Stimulated activated CD8-positive, alpha-beta memory T cell treated with anti-CD3 and anti-CD28 coated beads, Interleukin-4, amount 100 ng/mL, for 24 hours (primary cell): ENCODE data around the gene PCDHGB1.
A peak's percentile ranks its signal among the peaks of the same experiment; 100 is the strongest.
"Not testable (repeated sequence)": the region's sequence is repeated elsewhere in the genome, so short reads cannot be mapped to it uniquely, and the experiment has no call there.

Source experiments
- DNase-seq: peaks from one replicate; pipeline ENCODE4 v3.0.0-alpha.2; 2020; ENCODE audit warnings: low read depth

Gene PCDHGB1

GRCh38 chr5:141349917-141350619 lies at the start of gene PCDHGB1:
Gene PCDHGB1, plus strand, starts transcription at chr5:141350099. Its CDS starts 162 bp downstream, at chr5:141350261.
- no peak for DNase-seq

GRCh38 chr5:141303756-141304155 lies 46.1 kb upstream of the PCDHGB1 start, which contains the start of gene SLC25A2:
Gene SLC25A2, minus strand, starts transcription at chr5:141304049. Its CDS starts 184 bp downstream, at chr5:141303865.
- DNase-seq: no peak

GRCh38 chr5:141306630-141307029 lies 43.3 kb upstream of the PCDHGB1 start:
- no peak for DNase-seq

- DNase-seq: no peak
These were observed 36.2 kb upstream of the PCDHGB1 start for GRCh38 chr5:141313711-141314110.

GRCh38 chr5:141316963-141317362 lies 32.9 kb upstream of the PCDHGB1 start:
- not testable (repeated sequence) for DNase-seq

- DNase-seq: no peak
These were observed 30.7 kb upstream of the PCDHGB1 start for GRCh38 chr5:141319202-141319601.

GRCh38 chr5:141319699-141320098 lies 30.2 kb upstream of the PCDHGB1 start:
- no peak for DNase-seq

GRCh38 chr5:141320225-141321169 lies 29.4 kb upstream of the PCDHGB1 start, which contains the start of gene TAF7:
Gene TAF7, minus strand, starts transcription at chr5:141320784. Its CDS starts 740 bp downstream, at chr5:141320044.
- peak; percentile 87 for DNase-seq

- DNase-seq: no peak
These were observed 27.6 kb upstream of the PCDHGB1 start for GRCh38 chr5:141322261-141322660.

- peak; percentile 44 for DNase-seq
These were observed 23.6 kb upstream of the PCDHGB1 start for GRCh38 chr5:141326088-141326854.

- DNase-seq: no peak
These were observed 21.7 kb upstream of the PCDHGB1 start for GRCh38 chr5:141328231-141328630.

GRCh38 chr5:141330299-141331080 lies 19.4 kb upstream of the PCDHGB1 start, which contains the start of gene PCDHGA1:
Gene PCDHGA1, plus strand, starts transcription at chr5:141330514.
- no peak for DNase-seq

- DNase-seq: not testable (repeated sequence)
These were observed 17.3 kb upstream of the PCDHGB1 start for GRCh38 chr5:141332571-141332970.

GRCh38 chr5:141338538-141339306 lies 11.2 kb upstream of the PCDHGB1 start, which contains the start of gene PCDHGA2:
Gene PCDHGA2, plus strand, starts transcription at chr5:141338760.
- DNase-seq: no peak

- DNase-seq: not testable (repeated sequence)
These were observed 9.0 kb upstream of the PCDHGB1 start for GRCh38 chr5:141340781-141341354.

- DNase-seq: no peak
These were observed 7.1 kb upstream of the PCDHGB1 start for GRCh38 chr5:141342773-141343172.

GRCh38 chr5:141343242-141343952 lies 6.5 kb upstream of the PCDHGB1 start, which contains the start of gene PCDHGA3:
Gene PCDHGA3, plus strand, starts transcription at chr5:141343829. Its CDS starts 205 bp downstream, at chr5:141344034.
- DNase-seq: no peak

- DNase-seq: no peak
These were observed 5.9 kb upstream of the PCDHGB1 start for GRCh38 chr5:141343953-141344463.

GRCh38 chr5:141345327-141345726 lies 4.6 kb upstream of the PCDHGB1 start:
- no peak for DNase-seq
